Endothelial cell of umbilical vein (primary cell): ENCODE results near the gene KCTD1. TPM values are rescaled to one million over a fixed set of nuclear protein-coding genes. Genes with fewer than 3 reads are reported as not detected.

ENCODE experiments used
- BruUV-seq: library from RNA; stranded (reverse); fragments of 400-500 nt; replicated peaks from 2 replicates; lab custom pipeline; 2021; lab: Mats Ljungman, UMichigan
- CTCF ChIA-PET: fragments of 300-600, 350-600 bp; sonication (Branson Sonifier 250); formaldehyde crosslinking; loops from one replicate; lab custom pipeline; 2021; ENCODE audit warnings: antibody characterized with exemption, inconsistent platforms; lab: Charles Lee
- POLR2A ChIA-PET: fragments of 300-600, 350-600 bp; sonication (Branson Sonifier 250); formaldehyde crosslinking; loops from one replicate; lab custom pipeline; 2021; ENCODE audit warnings: antibody characterized with exemption, inconsistent platforms; lab: Charles Lee
- DNase-seq: peaks from one replicate; pipeline ENCODE4 v3.0.0-alpha.2; 2011; ENCODE audit warnings: low read depth, low spot score
- FAIRE-seq: peaks from 2 replicates; lab custom pipeline; 2011; peaks lifted over from hg19 to GRCh38; lab: Jason Lieb, UNC
- H2AFZ ChIP-seq: 2 replicates; pipeline ENCODE4 v1.6.0; 2012; ENCODE audit warnings: low read depth, low read length, control low read depth, inconsistent platforms
- H3K27ac ChIP-seq: 2 replicates; pipeline ENCODE4 v1.5.1; 2011; ENCODE audit warnings: low read depth, mild to moderate bottlenecking, control low read depth, low read length, moderate library complexity; ENCODE audit not compliant: insufficient read depth
- H3K27me3 ChIP-seq, 2 experiments: 2 replicates each; pipeline versions ENCODE4 v1.6.0 to v1.6.1; 2011; ENCODE audit warnings: low read length in 2 of 2, mixed read lengths in 1 of 2; ENCODE audit not compliant: control insufficient read depth in 2 of 2, insufficient read depth in 2 of 2
- H3K36me3 ChIP-seq, 2 experiments: 2 replicates in 1 of 2; 3 replicates in 1 of 2; pipeline ENCODE4 v1.5.1; 2011; ENCODE audit warnings: low read length in 2 of 2, mild to moderate bottlenecking in 1 of 2, moderate library complexity in 1 of 2; ENCODE audit not compliant: control insufficient read depth in 2 of 2, insufficient read depth in 2 of 2; ENCODE audit errors: extremely low read depth in 1 of 2
- H3K4me1 ChIP-seq: 3 replicates; pipeline ENCODE4 v1.5.1; 2011; ENCODE audit warnings: mild to moderate bottlenecking, low read length; ENCODE audit not compliant: control insufficient read depth, insufficient read depth; ENCODE audit errors: extremely low read depth
- H3K4me2 ChIP-seq: 2 replicates; pipeline ENCODE4 v1.6.1; 2011; ENCODE audit warnings: low read length, control low read depth, mixed read lengths; ENCODE audit not compliant: insufficient read depth
- H3K4me3 ChIP-seq, 3 experiments: fragments of 200-600 bp in 1 of 3; sonication (generic), shearing (Covaris generic) in 1 of 3; replicated peaks in 1 of 3; 2 replicates each; pipeline ENCODE4 v1.5.1; 2011 to 2016; ENCODE audit warnings: control low read depth in 3 of 3, low read length in 3 of 3, mild to moderate bottlenecking in 2 of 3, inconsistent platforms in 1 of 3, low read depth in 1 of 3, moderate library complexity in 1 of 3; ENCODE audit not compliant: insufficient read depth in 1 of 3
- H3K79me2 ChIP-seq: 2 replicates; pipeline ENCODE4 v1.6.0; 2012; ENCODE audit warnings: low read length, inconsistent platforms; ENCODE audit not compliant: control insufficient read depth, insufficient read depth
- H3K9ac ChIP-seq: replicated peaks from 2 replicates; pipeline ENCODE3; 2011; ENCODE audit warnings: low read length, control low read depth; ENCODE audit not compliant: insufficient read depth; ENCODE audit errors: extremely low read depth
- H3K9me1 ChIP-seq: replicated peaks from 3 replicates; pipeline ENCODE4 v1.6.0; 2011; ENCODE audit warnings: mild to moderate bottlenecking, low read length; ENCODE audit not compliant: control insufficient read depth, insufficient read depth; ENCODE audit errors: extremely low read depth
- H3K9me3 ChIP-seq: replicated peaks from 2 replicates; pipeline ENCODE4 v1.5.1; 2012; ENCODE audit warnings: low read length, inconsistent platforms; ENCODE audit not compliant: control insufficient read depth, insufficient read depth
- H4K20me1 ChIP-seq: replicated peaks from 2 replicates; pipeline ENCODE3; 2011; ENCODE audit warnings: mild to moderate bottlenecking, low read length; ENCODE audit not compliant: control insufficient read depth, insufficient read depth; ENCODE audit errors: extremely low read depth
- EZH2 ChIP-seq: IDR thresholded peaks from 2 replicates; pipeline ENCODE4 v1.6.1; 2012; ENCODE audit warnings: borderline replicate concordance, low read depth, mild to moderate bottlenecking, moderate library complexity, low read length, inconsistent platforms; ENCODE audit not compliant: severe bottlenecking
- FOS ChIP-seq: IDR thresholded peaks from 2 replicates; pipeline ENCODE4 v1.6.1; 2011; ENCODE audit warnings: mild to moderate bottlenecking, low read length, moderate library complexity, borderline replicate concordance; ENCODE audit not compliant: insufficient read depth
- GATA2 ChIP-seq: IDR thresholded peaks from 2 replicates; pipeline ENCODE4 v1.7.0; 2011; ENCODE audit warnings: low read depth, mild to moderate bottlenecking, moderate library complexity, mixed read lengths, low read length; ENCODE audit not compliant: insufficient read length, insufficient read depth
- JUN ChIP-seq: IDR thresholded peaks from 2 replicates; pipeline ENCODE4 v1.6.1; 2011; ENCODE audit warnings: borderline replicate concordance, low read depth; ENCODE audit not compliant: insufficient read length, insufficient read depth
- MYC ChIP-seq: IDR thresholded peaks from one replicate; pipeline ENCODE4 v1.6.1; 2011; ENCODE audit warnings: mild to moderate bottlenecking, low read depth, low read length
- POLR2A ChIP-seq: IDR thresholded peaks from 2 replicates; pipeline ENCODE4 v1.6.1; 2012; ENCODE audit warnings: low read depth, mild to moderate bottlenecking, control low read depth, low read length
- POLR2AphosphoS5 ChIP-seq: IDR thresholded peaks from 2 replicates; pipeline ENCODE4 v1.6.1; 2012; ENCODE audit warnings: low read depth, mild to moderate bottlenecking, control low read depth, low read length, moderate library complexity; ENCODE audit not compliant: insufficient read depth
- dilution Hi-C: fragments of 300-500 bp; cut with MboI; formaldehyde crosslinking; loops from one replicate; pipeline ENCODE4 v1.15.0; 2019; ENCODE audit warnings: low sequenced_read_pairs; ENCODE audit not compliant: extremely low pct_ligation_motif_present
- intact Hi-C: fragments of 100-400 bp; cut with micrococcal nuclease; formaldehyde crosslinking; loops from one replicate; pipeline ENCODE4 v1.10.0; 2022
- polyA plus RNA-seq, 4 experiments: library from polyadenylated mRNA; depleted of rRNA in 3 of 4; stranded (reverse) in 3 of 4; unstranded in 1 of 4; fragments of >200 nt; gene quantifications; 2 replicates each; pipeline versions ENCODE4 v1.2.1 to v1.2.3, GENCODE V29; 2011 to 2012; ENCODE audit warnings: missing spikeins in 1 of 4
- total RNA-seq: library from RNA; stranded (reverse); gene quantifications from 2 replicates; pipeline ENCODE4 v1.2.3, GENCODE V29; 2021
- TF ChIP-seq, protein P1 (sequence below), 2 donors: IDR thresholded peaks; 1 replicate in 1 of 2; 2 replicates in 1 of 2; pipeline ENCODE4 v1.5.1; 2011; ENCODE audit warnings: low read length in 2 of 2, mild to moderate bottlenecking in 2 of 2, moderate library complexity in 2 of 2, control low read depth in 1 of 2, inconsistent platforms in 1 of 2, low read depth in 1 of 2; ENCODE audit not compliant: insufficient read depth in 1 of 2; ENCODE audit errors: extremely low read depth in 1 of 2
- TF ChIP-seq, protein P2 (sequence below): IDR thresholded peaks from 2 replicates; pipeline ENCODE4 v1.6.1; 2011; ENCODE audit not compliant: insufficient read depth, insufficient read length

KCTD1 gene
- total and polyA plus RNA-seq, 2 donors (not counting 3 experiments of a cell fraction or from before 2014, with no cell fraction given): 6.1 to 12.1 TPM

DNA sequence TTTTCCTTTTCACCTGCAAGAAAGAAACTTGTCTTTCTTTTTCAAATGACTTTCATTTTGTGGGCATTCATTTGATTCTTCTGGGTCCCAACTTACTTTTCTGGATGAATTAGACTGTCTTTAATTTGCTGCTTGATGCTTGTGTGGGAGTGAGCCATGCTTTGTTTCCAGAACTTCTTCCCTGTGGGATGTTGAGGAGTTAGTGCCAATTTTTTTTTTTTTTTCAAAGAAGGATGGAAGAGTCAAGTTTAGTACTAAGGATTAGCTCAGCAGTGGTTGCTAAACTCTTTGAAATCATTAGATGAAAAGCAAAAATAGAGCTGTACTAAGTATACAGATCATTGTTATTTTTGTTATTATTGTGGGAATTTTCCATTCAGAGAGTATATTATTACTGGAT is 17.2 kb upstream of the KCTD1 start:
- Histone ChIP-seq H3K4me3 (no peak overlapping the region), H3K79me2 (no peaks in the 10 kb centered on the region), H3K27me3 (peaks cover 7 to 9% of the 10 kb centered on the region in 2 experiments), H3K9me3 (no peaks in the 10 kb centered on the region), H3K9me1 (no peaks in the 10 kb centered on the region), H3K4me2 (no peak overlapping the region), H3K27ac (no peak overlapping the region), H2AFZ (no peak overlapping the region), H3K4me1 (no peaks in the 10 kb centered on the region), H3K36me3 (no peaks in the 10 kb centered on the region), H4K20me1 (no peaks in the 10 kb centered on the region), H3K9ac (no peak overlapping the region)
- no TSS peak for BruUV-seq
- no peak for TF ChIP-seq POLR2AphosphoS5
- TF ChIP-seq FOS: no peak
- no peak for TF ChIP-seq JUN
- no peak for TF ChIP-seq EZH2
- TF ChIP-seq MYC: no peak
- TF ChIP-seq, protein P1, sequence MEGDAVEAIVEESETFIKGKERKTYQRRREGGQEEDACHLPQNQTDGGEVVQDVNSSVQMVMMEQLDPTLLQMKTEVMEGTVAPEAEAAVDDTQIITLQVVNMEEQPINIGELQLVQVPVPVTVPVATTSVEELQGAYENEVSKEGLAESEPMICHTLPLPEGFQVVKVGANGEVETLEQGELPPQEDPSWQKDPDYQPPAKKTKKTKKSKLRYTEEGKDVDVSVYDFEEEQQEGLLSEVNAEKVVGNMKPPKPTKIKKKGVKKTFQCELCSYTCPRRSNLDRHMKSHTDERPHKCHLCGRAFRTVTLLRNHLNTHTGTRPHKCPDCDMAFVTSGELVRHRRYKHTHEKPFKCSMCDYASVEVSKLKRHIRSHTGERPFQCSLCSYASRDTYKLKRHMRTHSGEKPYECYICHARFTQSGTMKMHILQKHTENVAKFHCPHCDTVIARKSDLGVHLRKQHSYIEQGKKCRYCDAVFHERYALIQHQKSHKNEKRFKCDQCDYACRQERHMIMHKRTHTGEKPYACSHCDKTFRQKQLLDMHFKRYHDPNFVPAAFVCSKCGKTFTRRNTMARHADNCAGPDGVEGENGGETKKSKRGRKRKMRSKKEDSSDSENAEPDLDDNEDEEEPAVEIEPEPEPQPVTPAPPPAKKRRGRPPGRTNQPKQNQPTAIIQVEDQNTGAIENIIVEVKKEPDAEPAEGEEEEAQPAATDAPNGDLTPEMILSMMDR (IDR thresholded peaks at IDR 0.05; ENCODE audit: extremely low read depth in 1 of 2, insufficient read depth in 1 of 2, low read depth in 1 of 2, low read length in 2 of 2): no peak
- TF ChIP-seq, protein P2, sequence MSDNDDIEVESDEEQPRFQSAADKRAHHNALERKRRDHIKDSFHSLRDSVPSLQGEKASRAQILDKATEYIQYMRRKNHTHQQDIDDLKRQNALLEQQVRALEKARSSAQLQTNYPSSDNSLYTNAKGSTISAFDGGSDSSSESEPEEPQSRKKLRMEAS: no peak
- no peak for TF ChIP-seq POLR2A
- TF ChIP-seq GATA2: no peak
- dilution Hi-C loops (no loop called here), intact Hi-C loops (no loop called here)
- no peak for FAIRE-seq
- no peak for DNase-seq
- ChIA-PET CTCF (interaction anchor here (2.0 kb wide), 1 partner anchor 182 kb away, joined by 7 read pairs; no protein-coding TSS in a partner anchor), POLR2A (no interaction called here)
